HG03520 (cell line): ENCODE data around the gene JAZF1.

Experiments
- ATAC-seq: cut with Tn5 transposase; IDR thresholded peaks from one replicate; pipeline ENCODE4 v1.9.1; 2021; ENCODE audit warnings: mild to moderate bottlenecking, moderate library complexity; ENCODE audit not compliant: unreplicated experiment

JAZF1 gene

DNA sequence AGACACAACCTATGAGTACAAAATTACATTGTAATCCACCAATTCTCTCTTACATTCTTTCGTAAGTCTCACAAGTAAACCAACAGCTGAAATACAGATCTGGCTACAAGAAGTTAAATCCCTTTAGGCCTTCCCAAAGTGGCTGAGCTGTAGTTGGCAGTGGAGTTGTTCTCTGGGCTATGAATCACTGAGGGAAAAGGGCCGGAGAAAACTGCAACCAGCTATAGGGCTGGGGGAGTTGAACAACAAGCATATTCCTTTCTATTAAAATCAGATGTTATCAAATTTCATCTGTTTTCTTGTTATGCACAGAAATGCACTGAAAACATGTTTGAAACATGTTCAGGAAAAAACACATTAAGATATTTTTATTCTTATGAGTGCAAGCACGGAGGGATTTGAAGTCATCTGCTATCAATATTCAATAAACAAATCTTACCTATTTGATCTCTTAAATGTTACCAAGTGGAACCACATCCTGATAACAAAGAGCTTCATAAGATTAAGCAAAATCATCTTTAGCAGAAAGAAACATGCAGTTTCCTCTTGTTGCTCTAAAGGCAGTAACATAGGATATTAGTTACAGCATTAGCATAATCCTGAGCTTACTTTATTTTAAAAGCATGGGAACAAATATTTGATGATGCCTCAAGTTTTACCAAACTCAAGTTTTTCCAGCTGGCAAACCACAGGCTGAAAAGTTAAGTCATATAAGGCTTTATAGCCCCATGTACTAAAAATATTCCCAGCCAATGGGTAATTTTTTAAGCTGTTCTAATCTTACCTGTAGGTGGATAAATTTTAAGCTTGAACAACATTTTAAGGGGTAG is 227.9 kb downstream of the JAZF1 start:
- ATAC-seq, result no peak

DNA sequence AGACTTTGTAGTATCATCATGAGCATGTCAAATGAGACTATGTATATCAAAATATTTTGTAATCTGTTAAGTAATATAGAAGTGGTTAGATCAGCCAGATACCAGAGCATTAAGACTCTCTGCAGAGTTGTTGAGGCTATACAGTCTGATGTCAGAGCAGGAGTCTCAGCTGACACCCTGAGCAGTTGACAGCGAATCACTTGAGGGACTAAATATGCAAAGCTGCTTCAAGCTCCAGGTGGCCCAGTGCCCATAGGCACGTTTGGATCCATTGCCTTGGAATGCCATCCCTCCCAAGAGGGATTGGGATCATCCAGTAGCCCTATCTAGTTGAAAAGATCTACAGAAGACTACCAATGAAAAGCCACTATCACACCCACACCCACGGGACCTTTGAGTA is 230.5 kb downstream of the JAZF1 start:
- no peak for ATAC-seq

DNA sequence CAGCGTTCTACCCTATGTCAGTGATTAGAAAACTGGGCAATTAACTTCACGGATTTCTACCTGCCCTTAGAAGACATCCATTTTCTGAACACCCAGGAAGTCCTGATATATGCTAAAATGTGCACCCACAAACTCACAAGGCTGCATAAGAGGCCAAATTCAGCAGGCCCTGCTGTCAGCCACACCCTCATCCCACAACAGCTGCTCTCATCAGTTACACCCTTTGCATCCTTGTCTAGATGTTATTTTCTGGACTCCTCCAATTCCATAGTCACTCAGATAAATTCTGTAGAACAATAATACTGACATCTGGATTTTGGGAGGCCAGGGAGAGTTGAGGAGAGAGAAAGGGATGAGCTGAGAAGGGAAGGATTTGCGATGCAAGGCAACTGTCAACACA is 231.7 kb downstream of the JAZF1 start:
- ATAC-seq, result no peak

DNA sequence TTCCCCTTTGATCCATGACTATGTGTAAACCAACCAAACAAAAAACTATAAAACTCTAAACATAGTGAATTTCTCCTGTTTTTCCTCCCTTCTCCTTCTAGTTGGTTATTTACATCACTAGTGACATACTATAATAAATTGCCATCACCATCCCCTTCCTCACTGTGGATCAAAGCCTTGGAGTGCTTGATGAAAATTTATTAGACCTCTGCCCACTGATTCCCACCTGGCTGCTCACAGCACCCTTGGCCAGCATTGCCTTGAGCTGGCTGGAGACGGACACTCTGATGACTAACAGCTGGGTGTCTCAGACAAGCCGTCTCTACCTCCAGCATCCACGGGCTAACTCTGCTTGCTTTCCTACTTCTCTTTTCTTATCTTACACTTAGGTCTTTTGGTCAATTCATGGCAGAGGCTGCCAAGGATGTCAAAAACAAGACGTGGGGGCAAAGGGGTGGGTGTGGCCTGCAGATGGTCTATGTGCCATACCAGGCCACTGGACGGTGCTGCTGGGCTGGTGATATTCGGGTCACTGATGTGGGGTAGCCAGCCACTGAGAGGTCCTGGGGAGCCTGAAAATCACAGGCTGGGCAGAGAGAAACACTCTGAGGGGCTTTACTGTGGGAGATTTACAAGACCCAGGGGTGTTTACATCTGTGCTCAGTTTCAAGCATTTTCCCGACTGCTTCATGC is 232.9 kb downstream of the JAZF1 start:
- no peak for ATAC-seq

DNA sequence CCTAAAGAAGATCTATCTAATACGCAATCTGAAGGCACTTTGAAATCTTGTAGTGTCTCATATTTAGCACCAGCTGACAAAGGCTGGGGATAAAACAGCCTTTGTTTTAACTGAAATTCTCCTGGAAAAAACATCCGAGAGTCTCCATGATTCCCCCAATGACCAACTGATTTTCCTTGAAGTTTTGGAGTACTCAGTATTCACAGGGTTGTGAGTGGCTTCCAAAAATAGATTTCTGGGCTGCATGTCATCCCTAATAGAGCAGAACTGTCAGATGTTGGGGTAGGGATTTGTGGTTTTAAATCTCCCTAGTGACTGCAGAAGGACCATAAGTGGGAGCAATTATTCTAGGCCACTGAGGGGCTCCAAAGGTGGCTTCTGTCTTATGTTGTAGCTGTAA is 234.2 kb downstream of the JAZF1 start:
- no peak for ATAC-seq

DNA sequence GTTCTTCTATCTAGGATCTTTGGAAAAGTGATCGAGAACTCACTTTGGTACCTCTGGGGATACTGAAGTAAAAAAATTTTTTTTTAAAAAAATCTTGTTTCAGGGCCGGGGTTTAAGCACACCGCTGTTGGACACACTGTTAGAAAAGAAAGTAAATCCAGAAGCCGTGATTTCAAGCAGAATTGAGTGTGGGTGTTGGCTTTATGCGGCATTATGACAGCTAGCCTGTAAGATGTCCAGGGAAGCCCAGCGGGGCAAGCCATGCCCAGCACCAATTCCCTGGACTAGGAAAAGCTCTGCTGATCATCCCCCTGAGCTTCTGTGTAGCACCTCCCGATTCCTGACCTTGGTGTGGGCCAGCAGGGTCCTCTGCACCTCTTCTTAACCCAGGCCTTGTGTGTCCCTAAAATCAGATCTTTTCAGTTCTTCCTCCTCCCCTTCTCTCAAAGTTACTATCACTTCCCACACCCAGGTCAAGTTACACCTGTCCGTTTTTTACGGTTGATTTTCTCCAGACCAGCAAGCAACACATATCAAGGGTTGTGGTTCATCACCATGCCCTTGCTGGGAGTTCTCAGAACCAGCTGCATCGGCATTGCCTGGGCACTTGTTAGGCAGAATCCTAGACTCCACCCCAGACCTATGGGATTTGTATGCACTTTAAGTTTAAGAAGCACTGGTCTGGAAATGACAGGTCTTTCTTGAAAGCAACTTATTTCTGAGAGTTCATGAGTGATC is 235.4 kb downstream of the JAZF1 start:
- ATAC-seq, result no peak

DNA sequence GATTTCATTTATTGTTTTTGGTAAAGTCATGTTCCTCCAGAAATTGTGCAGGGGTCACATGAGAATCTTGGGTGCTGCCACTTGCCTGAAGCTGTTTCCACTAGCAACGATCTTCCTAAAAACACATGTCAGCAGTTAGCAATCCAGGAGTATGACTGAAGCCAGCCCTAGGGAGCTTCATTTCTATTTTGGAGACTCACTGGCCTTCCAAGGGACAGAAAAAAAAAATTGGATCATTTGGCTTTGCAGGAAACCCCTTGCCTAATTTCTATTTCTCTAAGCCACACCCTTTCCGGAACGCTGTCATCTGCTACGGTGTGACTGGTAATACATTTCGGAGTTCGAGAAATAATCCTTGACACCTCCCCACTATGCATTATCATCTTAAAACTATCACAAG is 236.0 kb downstream of the JAZF1 start:
- no peak for ATAC-seq

DNA sequence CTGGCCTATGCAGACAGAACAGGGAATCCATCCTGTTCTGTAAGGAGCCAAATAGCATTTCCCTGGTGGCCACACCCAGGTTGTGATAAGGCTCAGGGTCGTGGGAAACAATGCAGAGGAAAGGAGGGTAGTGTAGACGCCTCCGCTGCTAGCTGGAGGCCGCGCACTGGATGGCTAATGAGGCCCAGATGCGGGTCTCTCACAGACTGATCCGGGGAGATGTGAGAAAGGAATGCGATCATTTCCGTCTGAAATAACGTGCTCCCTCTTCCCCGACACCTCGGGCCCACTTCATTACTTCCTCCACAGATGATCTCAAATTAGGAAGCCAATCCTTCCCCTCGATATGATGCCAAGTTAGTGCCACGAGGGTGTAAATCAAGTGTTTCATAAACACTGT is 237.4 kb downstream of the JAZF1 start:
- no peak for ATAC-seq

DNA sequence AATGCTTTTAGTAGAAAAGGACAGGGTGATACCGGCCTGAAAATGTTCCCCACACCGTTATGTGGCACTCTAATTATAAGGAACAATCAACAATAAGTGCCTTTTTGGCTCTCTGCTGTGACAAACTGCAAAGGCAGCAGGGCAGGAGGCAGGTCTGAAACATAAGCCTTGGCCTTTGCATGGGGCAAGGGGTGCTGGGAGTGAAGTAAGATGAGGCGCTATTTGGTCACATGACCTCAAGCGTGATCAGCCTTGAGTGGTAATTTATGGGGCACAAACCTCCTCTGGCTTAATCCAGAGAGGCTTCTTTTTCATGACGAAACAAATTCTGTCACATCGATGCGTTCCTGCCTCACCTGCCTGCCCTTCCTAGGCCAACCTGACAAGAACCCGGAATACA is 237.9 kb downstream of the JAZF1 start:
- no peak for ATAC-seq

DNA sequence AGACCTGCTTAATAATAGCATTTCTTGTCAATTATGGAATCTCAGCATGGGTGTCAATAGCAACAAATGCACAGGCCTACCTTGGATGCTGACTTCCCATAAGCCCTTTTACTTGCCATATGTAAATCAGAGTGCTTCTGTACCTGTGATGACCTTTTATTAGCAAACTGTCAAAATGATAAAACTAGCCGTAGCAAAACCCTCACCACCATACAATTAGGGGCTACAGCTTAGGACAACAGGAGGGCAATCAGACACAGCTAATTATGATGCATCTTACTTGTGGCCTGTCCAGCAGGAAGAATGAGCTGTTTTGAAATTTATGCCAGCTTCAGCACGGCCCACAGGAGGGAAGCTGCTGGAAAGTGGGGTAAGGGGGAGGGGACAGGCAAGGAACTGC is 239.1 kb downstream of the JAZF1 start:
- ATAC-seq, result no peak

DNA sequence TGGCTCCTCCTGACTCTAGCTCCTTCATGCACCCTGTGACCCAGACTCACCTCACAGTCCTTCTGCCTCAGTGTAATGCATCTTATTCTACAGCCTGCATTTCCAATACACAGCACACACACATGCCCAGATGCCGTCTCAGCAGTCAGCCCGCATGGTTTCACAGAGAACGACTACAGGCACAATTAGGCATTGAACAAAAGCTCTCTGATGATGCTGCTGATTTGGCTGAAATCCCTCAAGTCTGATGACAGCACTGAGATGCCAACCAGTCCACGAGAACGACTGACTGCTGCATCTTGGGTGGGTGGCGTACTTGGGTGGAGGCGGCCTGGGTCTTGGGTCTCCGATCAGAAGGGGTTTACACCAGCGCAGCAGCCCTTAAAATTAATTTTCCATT is 240.3 kb downstream of the JAZF1 start:
- ATAC-seq, result no peak

DNA sequence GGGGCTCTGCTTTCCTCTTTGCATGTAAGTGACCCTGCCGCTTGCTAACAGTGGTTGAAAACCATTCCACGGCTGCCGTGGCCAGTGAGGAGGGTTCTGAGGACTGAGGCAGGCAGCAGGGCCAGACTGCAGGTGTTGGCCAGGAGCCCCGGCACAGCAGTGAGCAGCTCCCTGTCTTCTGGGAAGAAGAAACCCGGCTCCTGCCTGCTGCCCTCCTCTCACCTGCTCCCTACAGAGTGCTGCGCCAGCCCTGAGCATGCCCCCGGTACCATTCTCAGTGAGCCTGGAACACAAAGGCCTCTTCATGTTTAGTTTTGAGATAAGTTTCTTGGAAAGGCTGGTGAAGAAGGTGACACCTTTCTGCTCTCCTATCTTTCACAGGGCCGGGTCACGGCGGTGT is 240.7 kb downstream of the JAZF1 start:
- ATAC-seq, result no peak

DNA sequence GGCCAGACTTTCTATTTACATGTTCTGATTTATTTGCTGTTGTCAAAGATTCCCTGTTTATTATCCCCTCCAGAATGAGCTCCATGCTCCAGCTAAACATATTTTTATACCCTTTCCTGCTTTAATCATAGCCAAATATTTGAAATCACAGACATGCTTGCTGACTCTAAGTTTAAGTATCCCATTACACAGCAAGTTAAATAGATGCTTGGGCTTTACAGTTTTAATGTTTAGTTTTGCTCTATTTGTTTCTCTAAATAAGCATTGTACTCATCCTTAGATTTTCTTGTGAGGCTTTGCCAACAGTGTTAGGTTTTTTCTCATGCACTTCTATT is 243.9 kb downstream of the JAZF1 start:
- ATAC-seq, result no peak

DNA sequence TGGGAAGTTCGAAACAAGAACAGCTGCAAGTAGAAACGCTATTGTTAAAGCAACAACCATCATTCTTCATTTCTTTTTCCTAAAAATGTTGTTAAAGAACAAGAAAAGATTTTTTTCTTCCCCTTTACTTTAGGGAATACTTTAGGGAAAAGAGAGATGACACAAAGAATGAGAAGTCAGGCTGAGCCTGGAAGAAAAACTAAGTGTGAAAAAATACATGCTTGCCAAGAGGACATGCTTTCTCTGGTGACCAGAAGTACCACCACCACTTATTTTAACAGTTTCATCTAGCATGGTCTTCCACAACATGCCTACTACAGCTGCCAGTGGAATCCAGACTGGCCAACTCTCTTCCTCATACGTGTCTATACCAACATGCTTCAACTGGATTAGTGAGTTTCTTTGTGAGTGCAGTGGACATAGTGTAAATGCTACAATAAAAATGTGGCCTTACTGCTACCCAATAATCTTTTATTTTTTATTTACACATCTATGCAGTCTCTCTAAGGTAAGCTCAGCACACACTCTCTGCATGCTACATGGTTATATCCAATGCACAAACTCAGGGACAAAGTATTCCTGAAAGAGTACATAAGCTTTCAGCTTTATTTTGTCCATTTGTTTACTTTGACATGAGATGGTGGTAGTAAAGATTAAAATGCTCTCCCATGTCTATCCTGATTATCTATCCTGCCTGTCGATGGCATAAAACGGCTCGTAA is 244.4 kb downstream of the JAZF1 start:
- ATAC-seq, result no peak

DNA sequence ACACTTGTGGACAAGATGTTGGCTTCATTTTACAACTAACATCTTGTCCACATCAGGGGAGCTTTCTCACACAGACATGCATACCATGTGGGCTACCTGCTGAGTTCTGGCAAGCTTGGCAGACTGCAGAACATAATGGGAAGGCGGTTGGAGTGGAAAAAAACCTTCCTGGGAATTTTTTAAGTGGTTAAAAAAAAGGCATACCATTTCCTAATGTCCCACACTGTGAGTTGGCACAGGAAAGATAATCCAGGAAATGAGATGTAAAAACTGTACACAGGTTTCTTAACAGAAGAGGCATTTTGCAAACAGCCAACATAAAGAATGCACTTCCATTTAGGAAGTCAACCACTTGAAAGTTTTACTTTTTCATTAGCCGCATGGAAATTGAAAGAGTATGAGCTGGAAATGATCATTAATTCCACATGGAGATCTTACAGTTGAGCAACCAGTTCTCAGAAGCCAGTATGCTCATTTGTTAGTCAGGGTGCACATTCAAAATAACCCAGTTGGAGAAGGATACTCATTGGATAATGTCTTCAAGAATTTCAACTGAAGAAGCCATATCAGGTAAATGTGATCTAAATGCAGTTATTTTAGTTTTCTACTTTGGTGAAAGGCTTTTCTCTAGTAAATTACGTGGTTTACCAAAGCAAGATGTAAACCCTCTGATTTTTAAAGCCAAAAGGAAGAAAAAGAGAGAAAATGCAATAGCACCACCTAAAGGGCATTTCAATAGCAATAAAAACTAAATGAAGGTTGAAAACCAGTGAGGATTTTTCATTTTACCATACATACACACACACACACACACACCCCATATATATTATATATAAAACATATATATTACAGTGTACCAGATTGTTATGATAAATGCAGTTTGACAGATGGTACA is 246.7 kb downstream of the JAZF1 start:
- no peak for ATAC-seq

DNA sequence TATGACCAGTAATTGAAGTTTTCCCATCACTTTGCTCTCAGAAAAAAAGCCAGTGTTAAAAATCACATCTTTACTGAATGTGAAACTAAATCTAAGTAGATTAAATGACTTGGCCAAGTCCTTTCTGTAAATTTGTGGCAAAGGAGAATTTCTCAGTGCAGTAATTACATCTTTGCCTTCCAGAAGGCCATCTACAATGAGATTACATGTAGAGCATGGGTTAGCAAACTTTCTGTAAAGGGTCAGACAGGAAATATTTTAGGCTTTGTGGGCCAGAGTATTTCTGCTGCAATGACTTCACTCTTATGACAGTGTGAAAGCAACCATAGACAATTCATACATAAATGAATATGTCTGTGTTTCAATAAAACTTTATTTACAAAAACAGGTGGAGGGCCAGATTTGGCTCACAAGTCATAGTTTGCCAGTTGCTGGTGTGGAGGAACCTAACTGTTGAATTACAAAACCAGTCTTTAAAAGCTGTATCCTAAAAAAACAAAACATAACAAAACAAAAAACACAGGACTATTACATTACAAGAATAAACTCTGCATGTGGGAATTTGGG is 249.6 kb downstream of the JAZF1 start:
- ATAC-seq, result no peak

DNA sequence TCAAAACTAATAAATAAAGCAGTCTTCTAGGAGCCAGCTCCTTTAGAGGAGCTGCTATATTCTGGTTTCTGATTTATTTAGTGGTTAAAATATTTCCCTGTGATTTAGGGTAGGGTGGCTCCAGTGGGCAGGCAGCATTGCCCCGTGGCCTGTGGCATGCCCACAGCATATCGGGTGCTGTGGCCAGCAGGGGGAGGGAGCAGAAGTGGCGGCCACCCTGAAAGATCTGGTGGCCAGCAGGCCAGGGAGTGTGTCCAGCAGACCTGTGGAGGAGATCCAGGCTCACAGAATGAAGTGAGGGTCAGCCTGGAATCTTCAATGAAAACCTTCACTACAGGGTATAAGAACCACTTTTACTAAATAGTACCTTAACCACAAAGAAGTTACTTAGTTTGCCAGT is 251.5 kb downstream of the JAZF1 start:
- ATAC-seq, result no peak

DNA sequence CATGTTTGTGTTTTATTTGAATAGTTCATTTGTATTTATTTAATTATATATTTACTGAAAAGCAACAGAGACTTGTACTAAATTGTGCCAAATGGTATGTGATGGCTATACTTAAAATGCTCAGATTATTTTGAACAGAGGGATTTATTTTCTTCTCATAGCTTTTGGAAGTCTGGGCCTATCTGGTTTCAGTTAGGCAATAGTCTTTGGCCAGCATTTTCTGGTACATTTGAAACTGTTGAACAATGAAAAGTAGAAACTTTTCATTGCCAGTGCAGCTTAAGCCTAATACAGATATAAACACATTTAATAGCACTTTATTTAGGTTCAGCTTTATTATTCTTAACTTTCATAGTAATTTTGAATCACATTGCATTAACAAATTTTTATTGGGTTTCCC is 252.6 kb downstream of the JAZF1 start:
- ATAC-seq, result no peak

DNA sequence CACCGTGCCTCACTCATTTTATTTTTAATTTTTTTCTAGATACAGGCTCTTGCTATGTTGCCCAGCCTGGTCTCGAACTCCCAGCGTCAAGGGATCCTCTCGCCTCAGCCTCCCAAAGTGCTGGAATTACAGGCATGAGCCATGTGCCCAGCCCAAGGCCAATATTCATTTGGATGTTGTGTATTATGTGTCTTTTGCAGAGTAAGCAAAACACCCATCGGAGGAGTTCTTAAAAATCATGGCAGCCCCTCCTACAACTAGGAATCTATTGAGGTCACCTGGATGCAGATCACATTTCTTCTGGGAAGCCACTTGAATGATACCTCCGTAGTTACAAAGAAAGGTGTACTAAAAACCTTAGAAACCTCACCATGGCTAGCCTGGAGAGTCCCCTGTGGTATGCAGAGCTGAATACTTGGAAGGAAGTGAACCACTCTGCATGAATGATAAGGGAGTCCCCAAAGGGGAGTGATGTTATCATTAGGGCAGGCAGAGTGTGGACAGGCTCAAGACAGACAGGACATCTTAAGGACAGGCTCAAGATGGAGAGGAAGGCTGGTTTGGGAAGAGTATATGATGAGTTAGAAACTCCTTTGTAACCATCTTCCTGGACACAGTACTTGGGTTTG is 254.9 kb downstream of the JAZF1 start:
- no peak for ATAC-seq

DNA sequence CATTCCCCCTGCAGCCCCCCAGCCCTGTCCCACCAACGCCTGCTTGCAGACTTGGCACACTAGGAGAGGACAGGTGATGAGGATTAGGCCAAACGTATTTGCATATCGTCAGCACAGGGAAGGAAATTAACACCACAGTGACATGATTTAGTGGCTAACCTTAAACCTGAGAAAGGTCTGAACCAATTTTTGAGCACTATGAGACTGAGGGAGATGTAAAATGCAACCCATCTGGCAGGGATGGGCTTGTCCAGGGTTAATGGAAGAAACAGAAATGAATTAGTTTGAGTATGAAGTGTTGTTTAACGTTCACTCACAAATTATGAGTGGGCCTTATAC is 257.0 kb downstream of the JAZF1 start:
- no peak for ATAC-seq
